HFF-Myc (cell line): ENCODE data around the gene TBCC.
A peak's percentile ranks its signal among the peaks of the same experiment; 100 is the strongest.

ENCODE experiments used
- DNase-seq: peaks from one replicate; pipeline ENCODE4 v3.0.0-alpha.2; 2011; ENCODE audit warnings: low read depth; ENCODE audit errors: extremely low read depth
- H3K4me3 ChIP-seq: replicated peaks from 2 replicates; pipeline ENCODE4 v1.5.1; 2011; ENCODE audit warnings: low read depth, mild to moderate bottlenecking, control low read depth, low read length
- CTCF ChIP-seq: IDR thresholded peaks from 2 replicates; pipeline ENCODE4 v1.5.1; 2012; ENCODE audit warnings: mild to moderate bottlenecking, low read depth, low read length, control low read depth; ENCODE audit errors: missing control alignments

The TBCC gene

DNA sequence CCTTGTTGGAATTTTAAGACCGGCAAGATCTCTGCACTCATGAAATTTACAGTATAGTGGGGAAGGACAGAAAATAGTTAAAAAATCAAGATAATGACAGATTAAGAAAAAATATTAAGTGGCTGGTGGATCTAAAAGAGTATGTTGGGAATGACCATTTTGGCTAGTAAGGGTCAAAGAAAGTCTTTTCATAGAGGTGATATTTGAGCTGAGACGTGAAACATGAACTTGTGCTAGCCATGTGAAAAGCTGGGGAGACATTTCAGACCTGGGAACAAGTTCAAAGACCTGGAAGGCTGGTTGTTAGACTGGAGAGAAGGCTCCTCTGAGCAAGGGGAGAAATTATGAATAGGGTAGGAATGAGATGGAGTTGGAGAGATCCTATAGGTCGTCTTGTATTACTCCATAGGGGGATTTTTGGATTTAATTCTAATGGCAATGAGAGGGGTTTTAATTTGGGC, 40.7 kb upstream of the TBCC start:
- no peak overlapping the region for H3K4me3 ChIP-seq
- no peak for TF ChIP-seq CTCF
- DNase-seq = no peak

DNA sequence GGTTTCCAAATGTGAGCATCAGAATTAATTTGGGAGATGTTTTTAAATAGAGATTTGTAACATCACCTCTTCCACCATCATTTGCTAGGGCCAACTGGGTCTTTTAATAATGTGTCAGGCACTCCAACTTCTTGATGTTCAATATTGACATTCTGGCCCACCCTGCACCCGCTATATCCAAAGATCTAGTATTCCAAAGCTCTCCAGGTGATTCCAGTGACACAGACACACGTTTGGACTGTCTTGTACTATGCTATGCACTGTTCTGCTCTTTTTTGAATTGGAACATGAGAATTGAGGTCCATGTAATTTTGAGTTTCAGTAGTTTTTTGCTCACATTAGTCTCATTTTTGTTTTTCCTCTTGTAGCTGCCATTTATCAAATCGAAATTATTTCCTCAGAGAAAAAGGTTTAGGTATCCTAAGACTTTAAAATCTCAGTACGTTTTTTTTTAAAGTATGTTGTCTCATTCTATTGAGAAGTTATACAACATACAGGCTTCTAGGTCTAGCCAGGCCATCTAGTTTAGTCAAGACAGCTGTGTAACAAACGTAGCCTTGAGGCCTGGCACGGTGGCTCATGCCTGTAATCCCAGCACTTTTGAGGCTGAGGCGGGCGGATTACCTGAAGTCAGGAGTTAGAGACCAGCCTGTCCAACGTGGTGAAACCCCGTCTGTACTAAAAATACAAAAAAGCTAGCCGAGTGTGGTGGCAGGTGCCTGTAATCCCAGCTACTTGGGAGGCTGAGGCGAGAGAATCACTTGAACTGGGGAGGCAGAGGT, 39.0 kb upstream of the TBCC start:
- TF ChIP-seq CTCF = no peak
- peak overlapping the region; percentile 86 for H3K4me3 ChIP-seq
- DNase-seq = no peak

GRCh38 chr6:42783876-42784642, 38.2 kb upstream of the TBCC start:
- DNase-seq = no peak
- no peak for TF ChIP-seq CTCF
- peak overlapping the region; percentile 86 for H3K4me3 ChIP-seq

DNA sequence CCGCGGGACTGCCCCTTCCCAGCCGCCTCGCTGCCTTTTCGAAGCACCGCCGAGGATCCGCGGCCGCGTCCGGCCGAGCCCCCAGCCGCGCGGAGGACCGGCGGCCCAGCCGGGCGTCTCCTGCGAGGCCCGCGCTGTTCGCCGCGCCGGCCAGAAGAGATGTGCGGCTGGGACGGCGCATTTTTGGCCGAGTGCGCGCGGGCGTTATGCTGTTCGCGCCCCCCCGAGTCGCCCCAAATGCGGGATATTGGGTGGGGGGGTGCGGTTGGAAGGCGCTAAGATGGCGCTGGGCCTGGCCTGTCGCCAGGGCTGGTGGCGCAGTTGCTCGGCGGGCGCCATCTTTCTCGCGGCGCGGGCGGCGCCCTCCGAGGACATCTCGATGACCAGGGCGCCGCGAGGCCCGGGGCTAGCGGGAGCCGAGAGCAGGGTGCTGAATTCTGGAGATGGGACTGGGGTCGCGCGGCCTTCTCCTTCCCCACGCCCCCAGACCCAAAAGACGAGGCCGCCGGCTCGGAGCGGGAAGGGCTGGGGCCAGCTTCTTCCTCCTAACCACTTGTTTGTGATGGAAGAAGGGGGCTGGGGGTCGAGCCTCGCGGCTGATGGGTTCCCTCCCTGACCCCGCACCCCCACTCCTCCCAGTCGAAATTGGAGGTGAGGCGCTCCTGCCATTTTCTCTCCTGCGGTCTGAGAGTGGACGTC, 37.4 kb upstream of the TBCC start:
- TF ChIP-seq CTCF = no peak
- H3K4me3 ChIP-seq = peak overlapping the region; percentile 86
- DNase-seq = no peak

GRCh38 chr6:42782689-42783176, 36.8 kb upstream of the TBCC start:
- peak; percentile 53 for DNase-seq
- peak overlapping the region; percentile 86 for H3K4me3 ChIP-seq
- TF ChIP-seq CTCF = no peak

- TF ChIP-seq CTCF = no peak
- DNase-seq = peak; percentile 74
- H3K4me3 ChIP-seq = peak within 1 kb of the TSS; percentile 86
Measured at GRCh38 chr6:42781796-42782688, 36.1 kb upstream of the TBCC start, which contains the start of gene BICRAL. Gene BICRAL (plus strand): TSS chr6:42782052. CDS start chr6:42822023, 39,971 bp downstream.
